Epidermal melanocyte (primary cell): Measurements from ENCODE around the gene OR10A7.
"Not testable (repeated sequence)": the region's sequence is repeated elsewhere in the genome, so short reads cannot be mapped to it uniquely, and the experiment has no call there.

Source experiments
- DNase-seq: peaks from one replicate; pipeline ENCODE4 v3.0.0; 2011; ENCODE audit warnings: low spot score; ENCODE audit not compliant: insufficient read length

OR10A7 gene, protein sequence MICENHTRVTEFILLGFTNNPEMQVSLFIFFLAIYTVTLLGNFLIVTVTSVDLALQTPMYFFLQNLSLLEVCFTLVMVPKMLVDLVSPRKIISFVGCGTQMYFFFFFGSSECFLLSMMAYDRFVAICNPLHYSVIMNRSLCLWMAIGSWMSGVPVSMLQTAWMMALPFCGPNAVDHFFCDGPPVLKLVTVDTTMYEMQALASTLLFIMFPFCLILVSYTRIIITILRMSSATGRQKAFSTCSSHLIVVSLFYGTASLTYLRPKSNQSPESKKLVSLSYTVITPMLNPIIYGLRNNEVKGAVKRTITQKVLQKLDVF

DNA sequence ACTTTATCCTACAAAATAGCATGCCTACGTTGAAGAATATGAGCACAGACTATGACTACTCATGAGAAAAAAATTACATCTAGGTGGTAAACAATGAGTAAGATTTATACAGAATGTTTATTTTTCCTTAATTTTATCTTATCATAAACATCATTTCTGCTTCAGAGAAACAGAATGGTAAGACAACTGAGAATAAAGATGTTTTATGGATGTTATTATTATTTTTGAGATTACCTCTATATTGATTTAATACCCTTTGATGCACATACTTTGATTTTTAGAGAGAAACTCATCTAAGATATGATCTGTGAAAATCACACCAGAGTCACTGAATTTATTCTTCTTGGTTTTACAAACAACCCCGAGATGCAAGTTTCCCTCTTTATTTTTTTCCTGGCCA, at the start of gene OR10A7:
Gene OR10A7, plus strand, starts transcription at position 301 of the 400 bp plus-strand sequence. Its CDS starts 0 bp downstream, at position 301.
- DNase-seq, result no peak

DNA sequence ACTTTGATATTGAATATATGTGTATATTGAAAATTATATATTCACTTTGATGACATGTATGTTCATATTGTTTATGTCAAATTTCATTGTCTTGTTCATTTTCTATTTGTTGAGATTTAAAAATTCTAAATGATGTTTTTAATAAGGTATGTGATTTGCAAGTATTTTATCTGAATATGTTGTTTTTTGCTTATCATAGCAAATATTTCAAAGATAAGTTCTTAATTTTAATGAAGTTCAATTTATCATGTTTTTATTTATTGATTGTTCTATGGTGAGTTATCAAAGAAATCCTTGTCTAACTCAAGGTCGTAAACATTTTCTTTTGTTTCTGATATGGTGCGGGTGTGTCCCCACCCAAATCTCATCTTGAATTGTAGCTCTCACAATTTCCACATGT, 49.4 kb upstream of the OR10A7 start:
- DNase-seq, result no peak

DNA sequence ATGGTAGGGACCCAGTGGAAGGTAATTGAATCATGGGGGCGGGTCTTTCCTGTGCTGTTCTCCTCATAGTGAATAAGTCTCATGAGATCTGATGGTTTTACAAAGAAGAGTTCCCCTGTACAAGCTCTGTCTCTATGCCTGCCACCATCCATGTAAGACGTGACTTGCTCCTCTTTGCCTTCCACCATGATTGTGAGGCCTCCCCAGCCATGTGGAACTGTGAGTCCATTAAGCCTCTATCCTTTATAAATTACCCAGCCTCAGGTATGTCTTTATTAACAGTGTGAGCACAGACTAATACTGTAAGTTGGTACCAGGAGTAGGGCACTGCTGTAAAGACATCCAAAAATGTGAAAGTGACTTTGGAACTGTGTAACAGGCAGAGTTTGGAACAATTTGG, 49.0 kb upstream of the OR10A7 start:
- DNase-seq, result not testable (repeated sequence)

DNA sequence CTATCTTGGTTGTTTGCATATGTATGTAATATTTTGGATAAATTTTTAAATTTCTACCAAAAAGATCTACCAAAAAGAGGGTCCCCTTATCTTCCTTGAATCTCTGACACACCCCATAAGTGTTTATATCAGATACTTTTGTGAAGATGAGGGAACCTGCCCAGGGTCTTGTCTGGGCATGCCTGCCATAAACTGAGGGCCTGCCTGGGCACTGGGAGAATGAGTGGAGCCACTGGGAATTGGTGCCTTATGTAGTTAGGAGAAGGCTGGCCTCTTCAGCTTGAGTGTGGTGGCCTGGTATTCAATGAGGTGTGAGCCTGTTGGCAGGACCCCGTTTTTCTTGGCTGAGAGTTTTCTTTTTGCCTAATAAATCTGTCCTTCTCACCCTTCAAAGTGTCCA, 48.1 kb upstream of the OR10A7 start:
- no peak for DNase-seq

DNA sequence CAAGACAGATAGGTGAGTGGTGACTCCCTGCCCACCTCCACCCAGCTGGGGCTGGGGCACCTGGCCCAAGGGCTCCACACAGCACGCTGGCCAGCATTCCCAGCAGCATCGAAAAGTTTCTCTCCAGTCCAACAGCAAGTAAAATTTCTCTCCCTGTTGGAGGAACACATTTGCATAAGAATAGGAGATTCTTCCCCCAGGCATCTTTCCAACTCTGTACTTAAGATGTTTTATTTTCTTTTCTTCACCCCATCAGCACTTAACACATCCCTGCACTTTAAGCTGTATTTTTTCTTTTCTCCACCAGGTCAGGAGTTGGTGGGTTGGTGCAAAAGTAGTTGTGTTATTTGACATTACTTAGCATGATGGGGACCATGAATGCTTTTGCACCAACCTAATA, 47.4 kb upstream of the OR10A7 start:
- DNase-seq, result no peak

DNA sequence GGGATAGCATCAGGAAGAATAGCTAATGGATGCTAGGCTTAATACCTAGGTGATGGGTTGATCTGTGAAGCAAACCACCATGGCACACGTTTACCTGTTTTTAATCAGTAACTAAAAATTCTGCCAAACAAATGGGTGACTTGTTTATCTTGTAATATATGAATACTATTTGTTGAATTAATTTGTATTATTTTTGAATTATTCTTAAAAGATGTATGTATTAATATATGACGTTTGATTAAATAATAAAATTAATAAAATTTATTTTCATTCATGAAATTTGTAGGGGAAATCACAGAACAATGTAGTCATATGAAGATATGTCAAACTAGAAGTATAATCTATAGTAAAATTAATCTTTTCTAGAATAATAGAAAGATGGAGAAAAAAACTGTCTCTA, 32.3 kb upstream of the OR10A7 start:
- no peak for DNase-seq

DNA sequence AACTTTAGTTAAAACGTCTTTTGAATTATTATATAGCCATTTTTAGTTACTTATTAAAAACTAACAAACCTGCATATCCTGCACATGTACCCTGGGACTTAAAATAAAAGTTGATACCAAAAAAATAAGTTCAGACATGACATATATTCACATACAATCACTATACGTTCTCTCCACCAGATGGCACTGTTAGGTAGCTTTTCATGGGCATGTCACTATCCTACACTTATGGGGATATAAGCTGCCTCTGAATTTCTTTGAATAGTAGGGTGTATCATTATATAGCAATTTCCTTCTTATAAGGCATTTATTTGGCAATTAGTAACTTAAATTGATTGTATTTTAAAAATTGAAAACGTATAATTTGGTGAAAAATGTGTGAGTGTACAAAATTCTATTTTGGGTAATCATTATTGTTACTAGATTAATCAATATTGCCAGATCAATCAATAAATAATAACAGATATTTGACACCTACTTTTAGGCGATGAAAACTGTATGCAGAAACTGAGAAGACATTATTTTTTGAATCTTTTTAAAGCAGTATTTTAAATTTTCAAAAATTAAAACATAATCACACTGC, 31.8 kb upstream of the OR10A7 start:
- peak; percentile 30 for DNase-seq

DNA sequence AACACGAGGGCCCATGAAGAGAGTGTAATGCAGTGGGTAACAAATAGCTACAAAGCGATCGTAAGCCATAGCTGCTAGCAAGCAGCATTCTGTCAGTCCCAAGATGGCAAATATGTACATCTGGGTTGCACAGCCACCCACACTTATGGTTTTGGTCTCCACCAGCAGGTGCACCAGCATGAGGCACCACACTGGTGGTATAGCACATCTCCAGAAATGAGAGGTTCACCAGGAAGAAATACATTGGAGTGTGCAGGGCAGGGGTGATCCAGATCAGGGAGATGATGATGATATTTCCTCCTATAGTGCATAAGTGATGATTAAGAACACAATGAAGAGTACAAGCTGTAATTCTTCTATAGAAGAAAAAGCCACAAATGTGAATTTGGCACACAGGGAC, 26.4 kb upstream of the OR10A7 start:
- DNase-seq, result no peak

DNA sequence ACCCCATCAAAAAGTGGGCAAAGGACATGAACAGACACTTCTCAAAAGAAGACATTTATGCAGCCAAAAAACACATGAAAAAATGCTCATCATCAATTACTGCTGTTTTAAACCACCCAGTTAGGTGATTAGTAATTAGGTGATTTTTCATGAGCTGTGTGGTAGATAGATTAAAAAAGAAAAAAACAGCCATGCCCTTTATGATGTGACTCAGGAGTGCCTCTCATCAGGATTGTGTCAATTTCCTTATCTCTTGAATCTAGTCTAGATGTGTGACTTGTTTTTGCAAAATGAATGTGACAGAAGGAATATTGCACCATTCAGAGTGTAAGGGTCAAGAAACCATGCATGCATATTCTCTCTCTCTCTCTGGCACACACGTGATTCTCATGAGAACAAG, 5.7 kb downstream of the OR10A7 start:
- no peak for DNase-seq

DNA sequence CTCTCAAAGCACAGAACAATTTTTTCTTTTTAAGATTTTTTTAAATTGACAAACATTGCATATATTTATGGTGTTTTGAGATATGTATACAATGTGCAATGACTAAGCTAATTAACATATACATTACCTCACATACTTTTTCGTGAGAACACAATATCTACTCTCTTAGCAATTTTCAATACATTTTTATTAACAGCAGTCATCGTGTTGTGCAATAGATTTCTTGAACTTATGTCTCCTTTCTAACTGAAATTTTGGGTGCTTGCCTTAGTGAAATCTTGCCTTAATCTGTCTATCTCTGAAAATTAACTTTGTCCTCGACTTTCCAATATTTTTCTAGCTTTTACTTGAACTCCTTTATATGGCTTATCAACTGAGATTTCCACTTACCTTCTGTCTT, 6.8 kb downstream of the OR10A7 start:
- no peak for DNase-seq

DNA sequence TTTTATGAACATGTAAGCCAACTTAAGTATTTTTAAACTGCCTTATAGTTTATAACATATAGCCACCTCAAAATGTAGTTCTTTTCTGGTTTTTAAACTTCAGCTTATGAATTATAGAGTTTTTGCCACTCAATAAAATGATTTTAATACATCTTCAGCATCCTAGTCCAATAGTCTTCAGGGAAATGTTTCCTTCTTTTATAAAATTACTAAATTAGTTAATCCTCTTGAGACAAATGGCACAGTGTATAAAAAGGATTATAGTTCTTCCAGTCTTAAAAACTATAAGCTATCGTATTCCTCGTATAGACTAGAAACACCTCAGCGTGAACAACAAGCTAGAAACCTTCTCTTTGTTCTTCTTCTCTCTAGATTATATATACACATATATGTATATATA, 23.5 kb downstream of the OR10A7 start, which contains the start of gene OR6C74:
Gene OR6C74, plus strand, starts transcription at position 301 of the 400 bp plus-strand sequence. CDS start 2,679 bp downstream, outside the sequence.
- no peak for DNase-seq

DNA sequence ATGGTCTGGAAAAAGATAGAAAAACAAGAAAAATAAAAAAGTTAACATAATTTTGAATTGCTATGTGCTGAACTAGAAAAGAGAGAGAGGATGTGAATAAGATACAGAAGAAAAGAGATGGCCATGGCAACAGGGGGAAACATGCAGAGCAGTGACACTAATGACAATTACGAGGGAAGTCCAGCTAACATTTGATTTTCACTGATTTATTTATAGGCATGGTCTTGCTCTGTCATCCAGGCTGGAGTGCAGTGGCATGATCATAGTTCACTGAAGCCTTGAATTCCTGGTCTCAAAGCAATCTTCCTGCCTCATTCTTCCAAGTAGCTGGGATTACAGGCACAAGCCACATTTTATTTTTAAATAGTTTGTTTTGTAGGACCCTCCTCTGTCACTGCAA, 25.3 kb downstream of the OR10A7 start:
- no peak for DNase-seq

DNA sequence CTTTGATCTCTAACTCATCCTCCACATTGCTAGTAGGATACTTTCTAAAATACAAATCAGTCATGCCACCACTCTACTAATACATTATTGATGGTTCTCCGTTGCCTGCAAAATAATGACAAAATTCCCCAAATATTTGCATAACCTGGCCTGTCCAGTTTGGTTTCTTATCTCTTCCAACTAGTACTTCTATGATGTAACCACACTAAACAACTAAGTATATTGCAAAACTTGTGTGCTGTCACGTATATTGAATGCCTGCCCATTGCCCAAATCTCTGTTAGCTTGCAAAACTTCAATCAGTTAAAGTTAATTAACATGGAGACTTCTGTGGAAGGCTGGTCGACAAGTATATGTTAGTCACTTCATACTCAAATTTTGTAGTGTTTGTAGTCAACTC, 30.1 kb downstream of the OR10A7 start:
- no peak for DNase-seq

DNA sequence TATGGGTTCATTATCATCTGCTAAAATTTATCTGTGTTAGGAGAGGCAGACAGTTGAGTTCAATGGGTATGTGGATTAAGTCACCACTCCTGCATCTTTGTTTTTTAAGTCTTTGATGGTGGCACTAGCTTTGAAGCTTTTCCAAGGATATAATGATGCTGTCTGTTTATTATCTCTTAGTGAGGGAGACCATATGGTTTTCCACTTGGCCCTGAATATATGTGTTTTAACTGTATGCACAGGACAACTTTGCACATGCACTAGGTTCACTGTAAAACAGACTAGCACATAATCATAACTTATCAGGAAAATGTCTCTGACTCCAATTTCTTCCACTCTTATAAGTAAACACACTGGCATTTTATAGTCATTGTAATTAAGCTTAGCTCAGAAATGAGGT, 32.5 kb downstream of the OR10A7 start:
- no peak for DNase-seq

DNA sequence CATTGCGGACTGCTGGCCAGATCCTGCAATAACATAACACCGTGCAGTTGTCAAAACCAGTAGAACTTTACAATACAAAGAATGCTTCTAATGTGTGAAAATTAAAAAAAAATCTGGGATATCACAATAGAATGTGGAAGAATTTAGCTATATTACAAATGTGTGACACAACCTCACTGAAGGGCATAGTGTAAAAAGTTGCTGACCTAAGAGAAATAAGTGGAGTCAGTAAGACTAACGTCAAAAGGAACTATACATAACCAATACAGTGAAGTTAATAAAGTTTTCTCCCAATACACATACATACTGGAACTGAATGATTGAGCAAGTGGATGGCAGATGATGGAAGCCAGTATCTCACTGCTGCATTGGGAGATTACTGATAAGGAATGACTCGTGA, 36.0 kb downstream of the OR10A7 start:
- no peak for DNase-seq

DNA sequence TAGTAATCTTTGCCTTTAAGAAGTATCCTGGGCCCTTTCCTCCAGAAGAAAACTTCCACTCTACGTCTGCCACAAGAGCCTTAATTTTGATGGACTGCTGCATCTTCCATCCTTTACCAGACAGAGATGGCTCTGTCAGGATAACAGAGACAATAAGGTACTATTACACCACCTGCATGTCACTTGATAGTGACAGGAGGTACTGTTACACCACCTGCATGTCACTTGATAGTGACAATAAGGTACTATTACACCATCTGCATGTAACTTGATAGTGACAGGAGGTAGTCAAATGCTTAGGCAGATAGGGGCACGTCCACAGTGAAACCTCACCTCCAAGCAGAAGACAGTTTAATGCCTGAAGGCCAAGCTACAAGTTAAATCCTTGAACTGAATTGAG, 37.5 kb downstream of the OR10A7 start:
- no peak for DNase-seq
